ENCODE measurements around the gene MLXIP.

The MLXIP gene

DNA sequence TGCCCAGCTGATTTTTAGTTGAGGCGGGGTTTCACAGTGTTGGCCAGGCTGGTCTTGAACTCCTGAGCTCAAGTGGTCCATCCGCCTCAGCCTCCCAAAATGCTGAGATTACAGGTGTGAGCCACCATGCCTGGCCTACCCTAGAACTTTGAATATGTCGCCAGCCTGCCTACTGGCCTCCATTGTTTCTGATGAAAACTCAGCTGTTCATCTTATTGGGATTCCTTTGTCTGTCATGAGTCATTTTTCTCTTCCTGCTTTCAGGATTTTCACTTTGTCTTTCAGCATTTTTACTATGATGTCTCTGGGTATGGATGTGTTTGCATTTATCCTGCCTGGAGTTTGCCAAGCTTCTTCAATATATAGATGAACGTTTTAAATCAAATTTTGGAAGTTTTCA lies 116.8 kb downstream of the MLXIP start:
- Mint-ChIP-seq H3K27me3 (peaks cover 7% of the 10 kb centered on the region), H3K4me1 (ENCODE audit: low read depth) (no peaks in the 10 kb centered on the region), H3K4me3 (no peak overlapping the region), H3K36me3 (no peaks in the 10 kb centered on the region), H3K27ac (no peak overlapping the region), H3K9me3 (ENCODE audit: low read depth) (peaks cover 3% of the 10 kb centered on the region)
